BLaER1 treated with 17β-estradiol and CSF1 and Interleukin-3, amounts not matched to agents 10 nM and 100 nM (cell line): Measurements from ENCODE around the gene PSME4.
"Not testable (repeated sequence)": the region's sequence is repeated elsewhere in the genome, so short reads cannot be mapped to it uniquely, and the experiment has no call there.

Experiments
- H3K27ac ChIP-seq, 11 experiments: shearing (Covaris generic); formaldehyde crosslinking; 2 replicates each; pipeline ENCODE4 v1.8.1; 2022
- H3K27me3 ChIP-seq, 11 experiments: shearing (Covaris generic); formaldehyde crosslinking; 2 replicates each; pipeline ENCODE4 v1.8.1; 2022
- H3K36me3 ChIP-seq, 11 experiments: shearing (Covaris generic); formaldehyde crosslinking; 2 replicates each; pipeline ENCODE4 v1.8.1; 2022
- H3K4me1 ChIP-seq, 10 experiments: shearing (Covaris generic); formaldehyde crosslinking; 2 replicates each; pipeline ENCODE4 v1.8.1; 2022
- H3K4me2 ChIP-seq, 11 experiments: shearing (Covaris generic); formaldehyde crosslinking; 2 replicates each; pipeline ENCODE4 v1.8.1; 2022
- H3K4me3 ChIP-seq, 10 experiments: shearing (Covaris generic); formaldehyde crosslinking; 2 replicates each; pipeline ENCODE4 v1.8.1; 2022
- H3K9ac ChIP-seq, 11 experiments: shearing (Covaris generic); formaldehyde crosslinking; 2 replicates each; pipeline ENCODE4 v1.8.1; 2022
- H3K9me3 ChIP-seq, 11 experiments: shearing (Covaris generic); formaldehyde crosslinking; replicated peaks in 1 of 11; 2 replicates each; pipeline ENCODE4 v1.8.1; 2022
- H4K20me1 ChIP-seq, 11 experiments: shearing (Covaris generic); formaldehyde crosslinking; 2 replicates each; pipeline ENCODE4 v1.8.1; 2022
- Cebpa-rat ChIP-seq, 11 experiments: shearing (Covaris generic); IDR thresholded peaks; 2 replicates each; pipeline ENCODE4 v1.8.1; 2022

PSME4 gene

DNA sequence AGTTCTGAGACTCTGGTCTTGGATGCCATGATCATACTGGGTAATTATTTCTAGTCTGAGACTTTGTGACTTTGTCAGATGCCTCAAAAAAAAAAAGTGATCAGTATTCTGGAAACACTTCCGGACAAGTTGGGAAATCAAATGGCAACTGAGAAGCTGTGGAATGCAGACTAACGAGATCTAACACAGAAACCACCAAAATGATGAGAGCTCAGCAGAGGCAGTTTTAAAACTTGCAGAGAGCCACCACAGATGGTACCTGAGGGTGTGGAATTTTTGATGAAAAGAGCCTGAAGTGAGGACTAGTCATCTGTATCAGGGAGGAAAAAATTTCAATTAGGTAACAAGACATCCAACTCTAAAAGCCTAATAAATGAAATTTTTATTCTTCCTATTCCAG, 105.5 kb downstream of the PSME4 start:
- H3K27ac ChIP-seq: no peak overlapping the region
- H3K4me3 ChIP-seq: no peak overlapping the region
- peaks cover 75 to 97% (median 87%) of the 10 kb centered on the region in 11 experiments for H3K36me3 ChIP-seq
- peaks cover 0 to 10% (median 0%) of the 10 kb centered on the region in 11 experiments; a peak in 2 of 22 replicates for H4K20me1 ChIP-seq
- no peak overlapping the region for H3K9ac ChIP-seq
- H3K4me2 ChIP-seq: no peak overlapping the region
- no peak for TF ChIP-seq Cebpa-rat (IDR thresholded peaks at IDR 0.05)
- no peaks in the 10 kb centered on the region for H3K4me1 ChIP-seq
- no peaks in the 10 kb centered on the region for H3K9me3 ChIP-seq
- H3K27me3 ChIP-seq: no peaks in the 10 kb centered on the region

DNA sequence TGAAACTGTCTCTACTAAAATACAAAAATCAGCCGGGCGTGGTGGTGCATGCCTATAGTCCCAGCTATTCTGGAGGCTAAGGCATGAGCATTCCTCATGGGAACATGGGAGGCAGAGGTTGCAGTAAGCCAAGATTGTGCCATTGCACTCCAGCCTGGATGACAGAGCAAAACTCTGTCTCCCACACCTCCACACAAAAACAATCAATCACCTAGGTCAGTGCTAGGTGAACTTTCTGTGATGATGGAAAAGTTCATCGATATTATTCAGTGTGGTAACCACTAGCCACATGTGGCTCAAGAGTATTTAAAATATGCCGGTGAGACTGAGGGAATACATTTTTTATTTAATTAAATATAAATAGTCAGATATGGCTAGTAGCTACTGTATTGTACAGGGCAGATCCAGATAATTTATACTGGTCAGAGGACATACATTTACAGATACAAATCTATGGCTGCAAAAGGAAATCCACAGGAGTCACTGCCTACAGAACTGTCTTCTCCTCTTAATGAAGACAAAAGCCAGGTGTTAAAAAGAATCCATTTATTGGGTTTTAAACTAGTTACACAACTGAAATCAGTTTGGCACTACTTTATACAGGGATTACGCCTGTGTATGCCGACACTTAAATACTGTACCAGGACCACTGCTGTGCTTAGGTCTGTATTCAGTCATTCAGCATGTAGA, 107.1 kb downstream of the PSME4 start:
- Histone ChIP-seq H3K27me3 (no peaks in the 10 kb centered on the region), H3K9me3 (0 out of 22 replicates have a peak, but pooled peaks cover 0 to 3% (median 0%) of the 10 kb centered on the region in 11 experiments), H3K9ac (no peak overlapping the region), H3K4me1 (no peaks in the 10 kb centered on the region), H3K4me3 (no peak overlapping the region), H3K27ac (no peak overlapping the region), H4K20me1 (peaks cover 0 to 7% (median 0%) of the 10 kb centered on the region in 11 experiments; a peak in 1 of 22 replicates), H3K4me2 (no peak overlapping the region), H3K36me3 (peaks cover 66 to 95% (median 83%) of the 10 kb centered on the region in 11 experiments)
- no peak for TF ChIP-seq Cebpa-rat (IDR thresholded peaks at IDR 0.05)

DNA sequence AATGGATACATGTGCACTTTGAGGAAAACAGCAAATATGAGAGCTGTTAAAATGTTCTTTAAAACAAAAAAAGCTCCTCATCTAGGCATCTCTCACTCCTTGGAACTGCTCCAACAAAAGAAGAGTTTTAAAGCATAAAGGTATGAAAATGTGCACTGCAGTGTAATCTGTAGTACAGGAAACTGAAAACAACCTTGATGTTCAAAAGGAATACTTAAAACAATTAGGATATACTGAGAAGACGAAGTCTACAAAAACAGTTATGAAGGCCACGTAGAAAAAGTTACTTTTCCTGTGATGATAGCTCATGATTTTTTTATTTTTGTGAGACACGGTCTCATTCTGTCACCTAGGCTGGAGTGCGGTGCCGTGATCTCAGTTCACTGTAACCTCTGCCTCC, 109.0 kb downstream of the PSME4 start:
- Histone ChIP-seq H3K4me1 (no peaks in the 10 kb centered on the region), H3K4me2 (no peak overlapping the region), H3K4me3 (no peak overlapping the region), H3K9me3 (0 out of 22 replicates have a peak, but pooled peaks cover 0 to 3% (median 0%) of the 10 kb centered on the region in 11 experiments), H3K27me3 (no peaks in the 10 kb centered on the region), H3K27ac (no peak overlapping the region), H4K20me1 (peaks cover 0 to 7% (median 0%) of the 10 kb centered on the region in 11 experiments; a peak in 1 of 22 replicates), H3K36me3 (peaks cover 52 to 92% (median 72%) of the 10 kb centered on the region in 11 experiments), H3K9ac (no peak overlapping the region)
- TF ChIP-seq Cebpa-rat (IDR thresholded peaks at IDR 0.05): no peak

DNA sequence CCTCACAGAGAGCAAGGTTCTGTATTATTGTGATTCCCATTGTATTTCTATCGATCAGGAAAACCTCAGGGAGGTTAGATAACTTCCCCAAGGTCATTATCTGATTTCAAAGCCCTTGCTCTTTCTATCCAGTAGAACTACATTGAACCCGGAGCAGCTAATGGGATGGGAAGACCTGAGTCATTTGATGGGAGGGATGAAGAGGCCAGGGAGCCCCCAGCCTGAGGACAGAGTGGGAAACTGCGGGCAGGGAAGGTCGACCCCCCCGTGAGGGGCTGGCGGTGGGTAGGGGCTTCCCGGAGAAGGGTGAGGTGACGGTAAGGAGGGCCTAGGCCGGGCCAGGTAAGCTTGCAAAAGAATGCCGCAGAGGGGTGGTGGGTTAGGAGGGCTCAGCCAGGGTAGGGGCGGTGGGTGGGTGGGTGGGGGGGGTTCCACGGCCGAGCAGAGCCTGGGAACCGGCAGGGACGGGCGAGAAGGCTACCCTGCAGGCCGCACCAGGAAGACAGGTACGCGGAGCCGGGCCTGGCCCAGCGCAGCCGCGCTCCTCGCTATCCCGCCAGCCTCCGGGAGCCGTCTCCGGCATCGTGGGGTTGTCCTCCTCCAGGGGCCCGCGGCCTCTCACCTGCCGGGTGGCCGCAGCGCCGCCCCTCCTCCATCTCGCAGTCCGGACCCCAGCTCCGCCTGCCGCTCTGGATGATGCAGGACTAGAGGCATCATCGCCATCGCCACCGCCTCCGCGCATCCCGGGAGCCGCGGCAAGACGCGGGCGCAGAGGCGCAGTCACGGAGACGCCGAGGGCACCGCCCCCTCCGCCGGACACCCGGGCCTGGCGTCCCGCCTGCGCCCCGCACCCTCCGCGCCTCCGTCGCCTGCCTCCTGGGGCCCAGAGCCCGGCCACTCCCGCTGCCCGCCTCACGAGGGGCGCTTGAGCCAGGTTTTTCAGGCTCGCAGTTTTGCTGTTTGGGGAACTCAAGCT, 111.3 kb downstream of the PSME4 start, which contains the start of gene GPR75:
Gene GPR75, minus strand, starts transcription at position 762 of the 976 bp plus-strand sequence. CDS start 5,211 bp downstream, outside the sequence.
- H3K9ac ChIP-seq: no peak within 1 kb of the TSS

DNA sequence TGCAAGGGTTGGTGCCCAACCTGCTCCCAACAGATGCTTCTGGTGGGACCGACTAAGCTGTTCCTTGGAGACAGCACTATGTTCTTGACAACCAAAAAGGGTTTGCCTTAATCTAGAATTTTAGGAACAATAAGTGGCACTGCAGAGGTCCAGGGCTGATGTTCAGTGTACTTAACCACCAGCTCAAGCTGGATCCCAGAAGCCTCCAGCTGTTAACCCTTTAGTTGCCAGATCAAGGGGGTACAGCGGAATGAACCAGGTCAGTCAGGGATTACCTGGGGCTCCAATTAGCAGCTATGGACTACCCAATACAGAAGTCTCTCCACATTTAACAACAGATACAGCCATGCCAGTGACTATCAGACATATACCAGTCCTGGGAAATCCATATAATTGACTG, 114.5 kb downstream of the PSME4 start:
- H3K4me3 ChIP-seq: no peak overlapping the region
- H3K36me3 ChIP-seq: peaks cover 43 to 75% (median 55%) of the 10 kb centered on the region in 11 experiments
- no peak overlapping the region for H3K4me2 ChIP-seq
- H3K9ac ChIP-seq: no peak overlapping the region
- no peak overlapping the region for H3K27ac ChIP-seq
- H3K9me3 ChIP-seq: 0 out of 22 replicates have a peak, but pooled peaks cover 0 to 3% (median 0%) of the 10 kb centered on the region in 11 experiments
- TF ChIP-seq Cebpa-rat (IDR thresholded peaks at IDR 0.05): no peak
- no peaks in the 10 kb centered on the region for H3K4me1 ChIP-seq
- H3K27me3 ChIP-seq: no peaks in the 10 kb centered on the region
- peaks cover 0 to 28% (median 4%) of the 10 kb centered on the region in 11 experiments; a peak in 6 of 22 replicates for H4K20me1 ChIP-seq

More for the DNA sequence above, 111.3 kb downstream of the PSME4 start, which contains the start of gene GPR75:
- H3K9me3 ChIP-seq: 0 out of 22 replicates have a peak, but pooled peaks cover 0 to 3% (median 0%) of the 10 kb centered on the region in 11 experiments
- H3K4me2 ChIP-seq: no peak within 1 kb of the TSS
- peaks cover 46 to 87% (median 65%) of the 10 kb centered on the region in 11 experiments for H3K36me3 ChIP-seq
- no peak within 1 kb of the TSS for H3K4me3 ChIP-seq
- peaks cover 0 to 15% (median 0%) of the 10 kb centered on the region in 11 experiments; a peak in 4 of 22 replicates for H4K20me1 ChIP-seq
- H3K27me3 ChIP-seq: no peaks in the 10 kb centered on the region
- no peak for TF ChIP-seq Cebpa-rat (IDR thresholded peaks at IDR 0.05)
- H3K27ac ChIP-seq: no peak within 1 kb of the TSS
- no peaks in the 10 kb centered on the region for H3K4me1 ChIP-seq

DNA sequence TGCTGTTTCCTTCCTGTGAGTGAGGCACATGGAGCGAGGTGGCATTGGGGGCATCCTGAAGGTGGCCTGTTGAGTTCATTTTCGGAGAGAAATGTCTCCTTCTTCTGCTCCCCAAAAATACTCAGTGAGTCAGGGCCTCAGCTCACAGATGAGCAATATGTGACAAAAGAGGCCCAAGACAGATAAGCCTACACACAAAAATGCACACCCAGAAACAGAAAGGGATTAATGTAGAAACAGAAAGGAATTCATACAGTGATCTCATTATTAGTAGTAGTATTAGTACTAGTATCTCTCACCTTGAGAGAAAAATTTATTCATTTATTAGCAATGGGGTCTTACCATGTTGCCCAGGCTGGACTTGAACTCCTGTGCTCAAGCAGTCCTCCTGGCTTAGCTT, 116.1 kb downstream of the PSME4 start:
- Histone ChIP-seq H3K4me3 (no peak overlapping the region), H4K20me1 (peaks cover 0 to 28% (median 4%) of the 10 kb centered on the region in 11 experiments; a peak in 6 of 22 replicates), H3K4me2 (no peak overlapping the region), H3K9me3 (no peaks in the 10 kb centered on the region), H3K4me1 (no peaks in the 10 kb centered on the region), H3K9ac (no peak overlapping the region), H3K27me3 (no peaks in the 10 kb centered on the region), H3K27ac (no peak overlapping the region), H3K36me3 (peaks cover 32 to 68% (median 48%) of the 10 kb centered on the region in 11 experiments)
- no peak for TF ChIP-seq Cebpa-rat (IDR thresholded peaks at IDR 0.05)

DNA sequence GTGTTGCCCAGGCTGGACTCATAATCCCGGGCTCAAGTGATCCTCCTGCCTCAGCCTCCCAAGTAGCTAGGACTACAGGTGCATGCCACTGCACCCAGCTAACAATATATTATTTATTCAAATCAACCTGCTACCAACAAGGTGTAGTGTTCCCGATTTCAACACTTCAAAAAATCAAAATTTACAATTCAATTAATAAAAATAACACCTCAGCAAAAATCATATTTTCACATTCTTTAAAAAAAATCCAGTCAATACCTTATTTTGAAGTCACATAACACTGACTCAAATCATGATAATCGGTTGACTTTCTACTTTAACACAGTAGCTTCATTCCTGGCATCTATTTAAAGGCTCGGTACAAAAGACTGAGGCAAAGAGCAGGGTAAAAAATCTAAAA, 118.3 kb downstream of the PSME4 start:
- peaks cover 30 to 75% (median 40%) of the 10 kb centered on the region in 11 experiments; a peak in 21 of 22 replicates for H3K36me3 ChIP-seq
- H3K9me3 ChIP-seq: no peaks in the 10 kb centered on the region
- no peak for TF ChIP-seq Cebpa-rat (IDR thresholded peaks at IDR 0.05)
- H3K4me1 ChIP-seq: no peaks in the 10 kb centered on the region
- H3K4me3 ChIP-seq: no peak overlapping the region
- no peak overlapping the region for H3K27ac ChIP-seq
- no peak overlapping the region for H3K9ac ChIP-seq
- no peak overlapping the region for H3K4me2 ChIP-seq
- no peaks in the 10 kb centered on the region for H3K27me3 ChIP-seq
- H4K20me1 ChIP-seq: peaks cover 0 to 28% (median 4%) of the 10 kb centered on the region in 11 experiments; a peak in 6 of 22 replicates

DNA sequence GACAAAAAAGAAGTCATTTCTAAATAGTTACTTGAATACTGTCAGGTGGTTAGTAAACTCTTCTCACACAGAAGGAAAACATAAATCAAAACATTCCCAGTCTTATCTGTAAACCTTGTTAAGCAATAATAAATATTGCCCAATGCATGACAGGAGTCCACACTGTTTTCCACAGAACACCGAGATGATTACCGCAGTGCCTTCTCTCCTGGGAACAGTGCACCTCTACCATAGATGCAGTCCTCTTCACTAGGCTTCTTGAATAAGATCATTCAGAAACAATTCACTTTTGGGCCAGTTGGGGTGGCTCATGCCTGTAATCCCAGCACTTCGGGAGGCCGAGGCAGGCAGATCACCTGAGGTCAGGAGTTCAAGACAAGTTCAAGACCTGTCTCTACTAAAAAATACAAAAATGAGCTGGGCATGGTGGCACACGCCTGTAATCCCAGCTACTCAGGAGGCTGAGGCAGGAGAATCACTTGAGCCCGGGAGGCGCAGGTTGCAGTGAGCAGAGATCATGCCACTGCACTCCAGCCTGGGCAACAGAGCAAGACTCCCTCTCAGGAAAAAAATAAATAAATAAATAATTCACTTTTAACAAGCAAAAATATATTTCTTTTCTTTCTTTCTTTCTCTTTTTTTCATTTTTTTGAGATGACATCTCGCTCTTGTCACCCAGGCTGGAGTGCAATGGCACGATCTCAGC, 119.6 kb downstream of the PSME4 start:
- not testable (repeated sequence) for H3K4me2 ChIP-seq, H3K4me3 ChIP-seq

More for the DNA sequence above, 119.6 kb downstream of the PSME4 start:
- H3K9ac ChIP-seq, H3K4me1 ChIP-seq, H3K27me3 ChIP-seq, H3K9me3 ChIP-seq, H3K27ac ChIP-seq: not testable (repeated sequence)
- Histone ChIP-seq H4K20me1 (peaks cover 0 to 26% (median 4%) of the 10 kb centered on the region in 11 experiments; a peak in 6 of 22 replicates), H3K36me3 (peaks cover 26 to 70% (median 35%) of the 10 kb centered on the region in 11 experiments; a peak in 21 of 22 replicates)
